Rectal smooth muscle tissue (tissue), 1 donor: Measurements from ENCODE around the gene SLC37A2.
"Not testable (repeated sequence)": the region's sequence is repeated elsewhere in the genome, so short reads cannot be mapped to it uniquely, and the experiment has no call there.

ENCODE experiments used
- H3K27ac ChIP-seq: one replicate; pipeline ENCODE4 v1.7.0; 2013; ENCODE audit warnings: low read depth, low read length, inconsistent platforms
- H3K27me3 ChIP-seq: one replicate; pipeline ENCODE4 v1.7.0; 2013; ENCODE audit warnings: low read length; ENCODE audit not compliant: control insufficient read depth, insufficient read depth
- H3K36me3 ChIP-seq: one replicate; pipeline ENCODE4 v1.7.0; 2013; ENCODE audit warnings: low read length; ENCODE audit not compliant: control insufficient read depth, insufficient read depth
- H3K4me1 ChIP-seq: one replicate; pipeline ENCODE4 v1.7.0; 2013; ENCODE audit warnings: low read length; ENCODE audit not compliant: control insufficient read depth, insufficient read depth
- H3K4me3 ChIP-seq: one replicate; pipeline ENCODE4 v1.7.0; 2013; ENCODE audit warnings: low read length
- H3K9ac ChIP-seq: one replicate; pipeline ENCODE4 v1.7.0; 2013; ENCODE audit warnings: low read length

Gene SLC37A2

GRCh38 chr11:125062931-125063428 is at the start of gene SLC37A2:
Gene SLC37A2 (plus strand): TSS chr11:125063305. CDS start chr11:125063368, 63 bp downstream.
- Histone ChIP-seq H3K4me3 (peak within 1 kb of the TSS; percentile 68), H3K4me1 (peaks cover 3% of the 10 kb centered on the region), H3K27me3 (no peaks in the 10 kb centered on the region), H3K9ac (no peak within 1 kb of the TSS), H3K27ac (no peak within 1 kb of the TSS), H3K36me3 (no peaks in the 10 kb centered on the region)

- Histone ChIP-seq H3K27ac (no peak overlapping the region), H3K27me3 (no peaks in the 10 kb centered on the region)
Measured at GRCh38 chr11:125016413-125016812, 46.7 kb upstream of the SLC37A2 start.

GRCh38 chr11:125020342-125020741 is 42.8 kb upstream of the SLC37A2 start:
- no peak overlapping the region for H3K27ac ChIP-seq

More at GRCh38 chr11:125016413-125016812, 46.7 kb upstream of the SLC37A2 start:
- Histone ChIP-seq H3K4me3 (no peak overlapping the region), H3K9ac (no peak overlapping the region), H3K4me1 (no peaks in the 10 kb centered on the region), H3K36me3 (no peaks in the 10 kb centered on the region)

GRCh38 chr11:125022551-125022950 is 40.6 kb upstream of the SLC37A2 start:
- Histone ChIP-seq H3K9ac (no peak overlapping the region), H3K27ac (no peak overlapping the region), H3K4me1 (no peaks in the 10 kb centered on the region), H3K27me3 (no peaks in the 10 kb centered on the region), H3K36me3 (no peaks in the 10 kb centered on the region), H3K4me3 (no peak overlapping the region)

More at GRCh38 chr11:125020342-125020741, 42.8 kb upstream of the SLC37A2 start:
- Histone ChIP-seq H3K4me1 (no peaks in the 10 kb centered on the region), H3K36me3 (no peaks in the 10 kb centered on the region), H3K4me3 (no peak overlapping the region), H3K27me3 (no peaks in the 10 kb centered on the region), H3K9ac (no peak overlapping the region)

GRCh38 chr11:125025968-125026367 is 37.1 kb upstream of the SLC37A2 start:
- H3K9ac ChIP-seq, result no peak overlapping the region
- H3K4me3 ChIP-seq, result no peak overlapping the region
- no peaks in the 10 kb centered on the region for H3K27me3 ChIP-seq
- H3K27ac ChIP-seq, result no peak overlapping the region
- no peaks in the 10 kb centered on the region for H3K36me3 ChIP-seq
- no peaks in the 10 kb centered on the region for H3K4me1 ChIP-seq

GRCh38 chr11:125029431-125029830 is 33.7 kb upstream of the SLC37A2 start:
- not testable (repeated sequence) for H3K27ac ChIP-seq, H3K9ac ChIP-seq, H3K4me3 ChIP-seq, H3K4me1 ChIP-seq, H3K36me3 ChIP-seq, H3K27me3 ChIP-seq

- Histone ChIP-seq H3K36me3 (no peaks in the 10 kb centered on the region), H3K27me3 (no peaks in the 10 kb centered on the region), H3K27ac (no peak overlapping the region), H3K4me1 (no peaks in the 10 kb centered on the region), H3K4me3 (no peak overlapping the region), H3K9ac (no peak overlapping the region)
Measured at GRCh38 chr11:125036933-125037332, 26.2 kb upstream of the SLC37A2 start.

- Histone ChIP-seq H3K27ac (no peak overlapping the region), H3K4me1 (no peaks in the 10 kb centered on the region), H3K27me3 (no peaks in the 10 kb centered on the region), H3K9ac (no peak overlapping the region), H3K4me3 (no peak overlapping the region), H3K36me3 (no peaks in the 10 kb centered on the region)
Measured at GRCh38 chr11:125049164-125049792, 13.8 kb upstream of the SLC37A2 start.

- no peaks in the 10 kb centered on the region for H3K36me3 ChIP-seq
- no peak overlapping the region for H3K4me3 ChIP-seq
- no peak overlapping the region for H3K27ac ChIP-seq
- no peaks in the 10 kb centered on the region for H3K4me1 ChIP-seq
- H3K9ac ChIP-seq, result no peak overlapping the region
- no peaks in the 10 kb centered on the region for H3K27me3 ChIP-seq
Measured at GRCh38 chr11:125052047-125052446, 11.1 kb upstream of the SLC37A2 start.

- no peaks in the 10 kb centered on the region for H3K4me1 ChIP-seq
- H3K9ac ChIP-seq, result no peak overlapping the region
- H3K36me3 ChIP-seq, result no peaks in the 10 kb centered on the region
- H3K4me3 ChIP-seq, result no peak overlapping the region
- H3K27ac ChIP-seq, result no peak overlapping the region
- H3K27me3 ChIP-seq, result no peaks in the 10 kb centered on the region
Measured at GRCh38 chr11:125053167-125053566, 9.9 kb upstream of the SLC37A2 start.

GRCh38 chr11:125055107-125055715 is 7.9 kb upstream of the SLC37A2 start:
- H3K4me3 ChIP-seq, result no peak overlapping the region

GRCh38 chr11:125056111-125056510 is 7.0 kb upstream of the SLC37A2 start:
- not testable (repeated sequence) for H3K4me3 ChIP-seq, H3K4me1 ChIP-seq, H3K27me3 ChIP-seq, H3K9ac ChIP-seq, H3K36me3 ChIP-seq, H3K27ac ChIP-seq

More at GRCh38 chr11:125055107-125055715, 7.9 kb upstream of the SLC37A2 start:
- no peaks in the 10 kb centered on the region for H3K27me3 ChIP-seq
- H3K36me3 ChIP-seq, result no peaks in the 10 kb centered on the region
- no peaks in the 10 kb centered on the region for H3K4me1 ChIP-seq
- H3K9ac ChIP-seq, result no peak overlapping the region
- H3K27ac ChIP-seq, result no peak overlapping the region
